ENCODE data around the gene MMP2. TPM values are rescaled to one million over a fixed set of nuclear protein-coding genes. Genes with fewer than 3 reads are reported as not detected.

Gene MMP2
- total RNA-seq, 1 experiment from 2014 or later: 405 TPM

- peak; percentile 91 for DNase-seq (ENCODE audit: low read depth)
These were observed 16.0 kb downstream of the MMP2 start for GRCh38 chr16:55494994-55495421.

- DNase-seq (ENCODE audit: low read depth): no peak
These were observed 16.8 kb downstream of the MMP2 start for GRCh38 chr16:55495616-55496289.

- DNase-seq (ENCODE audit: low read depth): no peak
These were observed 17.6 kb downstream of the MMP2 start for GRCh38 chr16:55496509-55497145.

GRCh38 chr16:55497558-55497957 is 18.6 kb downstream of the MMP2 start:
- DNase-seq (ENCODE audit: low read depth): no peak

- no peak for DNase-seq (ENCODE audit: low read depth)
These were observed 19.1 kb downstream of the MMP2 start for GRCh38 chr16:55498101-55498500.

- no peak for DNase-seq (ENCODE audit: low read depth)
These were observed 20.3 kb downstream of the MMP2 start for GRCh38 chr16:55499281-55499680.

GRCh38 chr16:55499951-55500529 is 21.0 kb downstream of the MMP2 start:
- peak; percentile 97 for DNase-seq (ENCODE audit: low read depth)

- DNase-seq (ENCODE audit: low read depth): peak; percentile 78
These were observed 21.6 kb downstream of the MMP2 start for GRCh38 chr16:55500530-55501011.

GRCh38 chr16:55501549-55502322 is 22.7 kb downstream of the MMP2 start:
- no peak for DNase-seq (ENCODE audit: low read depth)

GRCh38 chr16:55502801-55503366 is 23.9 kb downstream of the MMP2 start:
- peak; percentile 96 for DNase-seq (ENCODE audit: low read depth)

GRCh38 chr16:55503726-55504550 is 24.9 kb downstream of the MMP2 start:
- DNase-seq (ENCODE audit: low read depth): no peak

GRCh38 chr16:55505333-55506015 is 26.5 kb downstream of the MMP2 start:
- no peak for DNase-seq (ENCODE audit: low read depth)

GRCh38 chr16:55506083-55506482 is 27.1 kb downstream of the MMP2 start:
- no peak for DNase-seq (ENCODE audit: low read depth)

GRCh38 chr16:55506708-55507107 is 27.7 kb downstream of the MMP2 start:
- no peak for DNase-seq (ENCODE audit: low read depth)

GRCh38 chr16:55508271-55508921 is 29.4 kb downstream of the MMP2 start:
- no peak for DNase-seq (ENCODE audit: low read depth)

- DNase-seq (ENCODE audit: low read depth): peak; percentile 71
These were observed 30.2 kb downstream of the MMP2 start, which contains the start of gene LPCAT2 for GRCh38 chr16:55508941-55509931. Gene LPCAT2 (plus strand): TSS chr16:55509072. CDS start chr16:55509182, 110 bp downstream.

- DNase-seq (ENCODE audit: low read depth): no peak
These were observed 31.3 kb downstream of the MMP2 start for GRCh38 chr16:55510185-55510805.

- no peak for DNase-seq (ENCODE audit: low read depth)
These were observed 33.9 kb downstream of the MMP2 start for GRCh38 chr16:55512941-55513340.

All from LHCN-M2 (cell line).